Measurements from ENCODE around the gene CHP1.

- TF ChIP-seq CTCF (IDR thresholded peaks at IDR 0.05) (no peak), EZH2 (IDR thresholded peaks at IDR 0.05; ENCODE audit: borderline replicate concordance, insufficient read depth, low read depth, low read length, poor library complexity, severe bottlenecking) (no peak)
Observed at GRCh38 chr15:41281236-41281635, 50.2 kb downstream of the CHP1 start.
